Measurements from ENCODE around the gene FAM221A. TPM values are rescaled to one million over a fixed set of nuclear protein-coding genes. Genes with fewer than 3 reads are reported as not detected.
"Not testable (repeated sequence)": the region's sequence is repeated elsewhere in the genome, so short reads cannot be mapped to it uniquely, and the experiment has no call there.

FAM221A gene
- total and polyA plus RNA-seq, 4 experiments from 2014 or later, result 4.2 to 7.3 (median 6.5) TPM

DNA sequence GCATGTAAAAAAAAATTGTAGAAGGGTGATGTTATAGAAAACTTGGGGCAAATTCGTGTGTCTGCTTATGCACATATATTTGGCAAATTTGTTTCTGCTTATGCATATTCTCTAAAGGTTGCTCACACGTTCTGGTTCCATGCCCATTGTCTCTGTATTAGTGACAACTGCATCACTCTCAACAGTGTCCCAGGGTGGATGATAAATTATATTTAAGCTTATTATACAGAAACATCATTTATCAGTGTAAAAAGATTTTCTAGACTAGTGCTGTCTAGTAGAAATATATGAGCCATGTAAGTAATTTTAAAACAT lies 34.1 kb downstream of the FAM221A start:
- H3K4me1 Mint-ChIP-seq, result no peaks in the 10 kb centered on the region
- no peaks in the 10 kb centered on the region for H3K9me3 Mint-ChIP-seq
- H3K27me3 Mint-ChIP-seq, result no peaks in the 10 kb centered on the region
- Histone ChIP-seq H3K27me3 (ENCODE audit: insufficient read depth, low read length) (no peaks in the 10 kb centered on the region), H3K9me3 (ENCODE audit: control insufficient read depth in 1 of 2, low read length in 2 of 2) (no peaks in the 10 kb centered on the region), H3K4me1 (ENCODE audit: insufficient read depth, low read length) (no peaks in the 10 kb centered on the region), H3K27ac (ENCODE audit: low read depth, low read length) (no peak overlapping the region), H3K36me3 (ENCODE audit: insufficient read depth, low read length) (no peaks in the 10 kb centered on the region), H3K4me3 (ENCODE audit: low read length in 2 of 2) (no peak overlapping the region)
- no peak overlapping the region for H3K27ac Mint-ChIP-seq
- H3K4me3 Mint-ChIP-seq, result no peak overlapping the region
- ChIA-PET POLR2A (ENCODE audit: partially characterized antibody) (no interaction called here), CTCF (ENCODE audit: partially characterized antibody) (interaction anchor here (1.1 to 3.4 kb wide), 8 partner anchors 15 to 442 kb away, joined by 3 to 25 read pairs (median 8); no protein-coding TSS in a partner anchor)
- no peaks in the 10 kb centered on the region for H3K36me3 Mint-ChIP-seq
- intact Hi-C loops (cut with micrococcal nuclease), result loop anchor here (5.0 to 10.0 kb wide), 3 partner anchors 357 to 953 kb away; no protein-coding TSS in a partner anchor
- DNase-seq, result no peak

GRCh38 chr7:23714579-23714978 lies 34.6 kb downstream of the FAM221A start:
- intact Hi-C loops (cut with micrococcal nuclease), result loop anchor here (5.0 to 10.0 kb wide), 3 partner anchors 357 to 953 kb away; no protein-coding TSS in a partner anchor
- H3K4me1 Mint-ChIP-seq, result no peaks in the 10 kb centered on the region
- POLR2A ChIA-PET (ENCODE audit: partially characterized antibody), result no interaction called here

GRCh38 chr7:23715099-23715498 lies 35.1 kb downstream of the FAM221A start:
- CTCF ChIA-PET (ENCODE audit: partially characterized antibody), result interaction anchor here (1.2 to 3.4 kb wide), 5 partner anchors 143 to 443 kb away, joined by 3 to 25 read pairs (median 8); no protein-coding TSS in a partner anchor
- POLR2A ChIA-PET (ENCODE audit: partially characterized antibody), result no interaction called here
- intact Hi-C loops (cut with micrococcal nuclease), result loop anchor here (10.0 kb wide), 1 partner anchor 630 kb away; no protein-coding TSS in a partner anchor
- H3K27me3 Mint-ChIP-seq, result no peaks in the 10 kb centered on the region
- no peak overlapping the region for H3K27ac Mint-ChIP-seq
- H3K4me3 Mint-ChIP-seq, result no peak overlapping the region
- no peaks in the 10 kb centered on the region for H3K4me1 Mint-ChIP-seq
- Histone ChIP-seq H3K9me3 (ENCODE audit: control insufficient read depth in 1 of 2, low read length in 2 of 2) (no peaks in the 10 kb centered on the region), H3K27me3 (ENCODE audit: insufficient read depth, low read length) (no peaks in the 10 kb centered on the region), H3K36me3 (ENCODE audit: insufficient read depth, low read length) (no peaks in the 10 kb centered on the region), H3K4me1 (ENCODE audit: insufficient read depth, low read length) (no peaks in the 10 kb centered on the region), H3K27ac (ENCODE audit: low read depth, low read length) (no peak overlapping the region), H3K4me3 (ENCODE audit: low read length in 2 of 2) (no peak overlapping the region)
- H3K9me3 Mint-ChIP-seq, result no peaks in the 10 kb centered on the region
- no peak for DNase-seq
- no peaks in the 10 kb centered on the region for H3K36me3 Mint-ChIP-seq

More at GRCh38 chr7:23714579-23714978, 34.6 kb downstream of the FAM221A start:
- H3K27me3 ChIP-seq (ENCODE audit: insufficient read depth, low read length), result no peaks in the 10 kb centered on the region
- H3K36me3 Mint-ChIP-seq, result no peaks in the 10 kb centered on the region
- no peaks in the 10 kb centered on the region for H3K36me3 ChIP-seq (ENCODE audit: insufficient read depth, low read length)
- CTCF ChIA-PET (ENCODE audit: partially characterized antibody), result interaction anchor here (1.1 to 3.4 kb wide), 9 partner anchors 15 to 443 kb away, joined by 3 to 25 read pairs (median 8); no protein-coding TSS in a partner anchor
- no peaks in the 10 kb centered on the region for H3K4me1 ChIP-seq (ENCODE audit: insufficient read depth, low read length)
- no peaks in the 10 kb centered on the region for H3K27me3 Mint-ChIP-seq
- H3K4me3 ChIP-seq (ENCODE audit: low read length in 2 of 2), result no peak overlapping the region
- H3K9me3 ChIP-seq (ENCODE audit: control insufficient read depth in 1 of 2, low read length in 2 of 2), result no peaks in the 10 kb centered on the region
- H3K27ac Mint-ChIP-seq, result no peak overlapping the region
- H3K4me3 Mint-ChIP-seq, result no peak overlapping the region
- no peak overlapping the region for H3K27ac ChIP-seq (ENCODE audit: low read depth, low read length)
- DNase-seq, result no peak
- H3K9me3 Mint-ChIP-seq, result no peaks in the 10 kb centered on the region

GRCh38 chr7:23717788-23718187 lies 37.8 kb downstream of the FAM221A start:
- intact Hi-C loops (cut with micrococcal nuclease), result loop anchor here (10.0 kb wide), 1 partner anchor 633 kb away; no protein-coding TSS in a partner anchor
- H3K36me3 ChIP-seq (ENCODE audit: insufficient read depth, low read length), result no peaks in the 10 kb centered on the region
- H3K4me1 ChIP-seq (ENCODE audit: insufficient read depth, low read length), result no peaks in the 10 kb centered on the region
- H3K4me3 ChIP-seq (ENCODE audit: low read length in 2 of 2), result no peak overlapping the region
- Mint-ChIP-seq H3K27me3 (no peaks in the 10 kb centered on the region), H3K27ac (no peak overlapping the region), H3K4me1 (no peaks in the 10 kb centered on the region), H3K9me3 (no peaks in the 10 kb centered on the region), H3K36me3 (no peaks in the 10 kb centered on the region), H3K4me3 (no peak overlapping the region)
- CTCF ChIA-PET (ENCODE audit: partially characterized antibody), result interaction anchor here (1.0 to 1.9 kb wide), 3 partner anchors 21 to 171 kb away, joined by 4 to 6 read pairs (median 5); no protein-coding TSS in a partner anchor
- POLR2A ChIA-PET (ENCODE audit: partially characterized antibody), result no interaction called here
- H3K27me3 ChIP-seq (ENCODE audit: insufficient read depth, low read length), result no peaks in the 10 kb centered on the region
- no peak for DNase-seq
- no peak overlapping the region for H3K27ac ChIP-seq (ENCODE audit: low read depth, low read length)
- H3K9me3 ChIP-seq (ENCODE audit: control insufficient read depth in 1 of 2, low read length in 2 of 2), result no peaks in the 10 kb centered on the region

- H3K27ac Mint-ChIP-seq, result peak overlapping the region in 1 of 7 donors; percentile 44
- intact Hi-C loops (cut with micrococcal nuclease), result no loop called here
- no peaks in the 10 kb centered on the region for H3K27me3 Mint-ChIP-seq
- Histone ChIP-seq H3K27ac (ENCODE audit: low read depth, low read length) (no peak overlapping the region), H3K36me3 (ENCODE audit: insufficient read depth, low read length) (no peaks in the 10 kb centered on the region), H3K4me3 (ENCODE audit: low read length in 2 of 2) (no peak overlapping the region), H3K27me3 (ENCODE audit: insufficient read depth, low read length) (no peaks in the 10 kb centered on the region), H3K4me1 (ENCODE audit: insufficient read depth, low read length) (no peaks in the 10 kb centered on the region), H3K9me3 (ENCODE audit: control insufficient read depth in 1 of 2, low read length in 2 of 2) (no peaks in the 10 kb centered on the region)
- H3K4me3 Mint-ChIP-seq, result no peak overlapping the region
- DNase-seq, result no peak
- CTCF ChIA-PET (ENCODE audit: partially characterized antibody), result interaction anchor here (0.8 to 2.9 kb wide), 3 partner anchors 10 to 449 kb away, joined by 3 to 9 read pairs (median 5); no protein-coding TSS in a partner anchor
- H3K36me3 Mint-ChIP-seq, result no peaks in the 10 kb centered on the region
- H3K9me3 Mint-ChIP-seq, result no peaks in the 10 kb centered on the region
- POLR2A ChIA-PET (ENCODE audit: partially characterized antibody), result no interaction called here
- no peaks in the 10 kb centered on the region for H3K4me1 Mint-ChIP-seq
Measured at GRCh38 chr7:23721456-23721855, 41.5 kb downstream of the FAM221A start.

DNA sequence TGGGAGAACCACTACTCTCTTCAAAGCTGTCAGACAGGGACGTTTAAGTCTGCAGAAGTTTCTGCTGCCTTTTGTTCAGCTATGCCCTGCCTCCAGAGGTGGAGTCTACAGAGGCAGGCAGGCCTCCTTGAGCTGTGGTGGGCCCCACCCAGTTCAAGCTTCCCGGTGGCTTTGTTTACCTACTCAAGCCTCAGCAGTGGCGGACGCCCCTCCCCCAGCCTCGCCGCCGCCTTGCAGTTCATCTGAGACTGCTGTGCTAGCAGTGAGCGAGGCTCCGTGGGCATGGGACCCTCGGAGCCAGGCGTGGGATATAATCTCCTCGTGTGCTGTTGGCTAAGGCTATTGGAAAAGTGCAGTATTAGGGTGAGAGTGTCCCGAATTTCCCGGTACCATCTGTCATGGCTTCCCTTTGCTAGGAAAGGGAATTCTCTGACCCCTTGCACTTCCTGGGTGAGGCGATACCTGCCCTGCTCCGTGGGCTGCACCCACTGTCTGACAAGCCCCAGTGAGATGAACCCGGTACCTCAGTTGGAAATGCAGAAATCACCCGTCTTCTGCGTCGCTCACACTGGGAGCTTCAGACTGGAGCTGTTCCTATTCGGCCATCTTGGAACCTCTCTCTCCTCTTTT lies 42.7 kb downstream of the FAM221A start:
- Mint-ChIP-seq H3K4me3 (peak overlapping the region in 1 of 8 donors; percentile 26), H3K27ac (peak overlapping the region in 2 of 7 donors; percentile 22 to 42)
- H3K27me3 ChIP-seq (ENCODE audit: insufficient read depth, low read length); H3K9me3 ChIP-seq (ENCODE audit: control insufficient read depth in 1 of 2, low read length in 2 of 2); H3K27me3 Mint-ChIP-seq; POLR2A ChIA-PET (ENCODE audit: partially characterized antibody); intact Hi-C loops (cut with micrococcal nuclease); DNase-seq; H3K27ac ChIP-seq (ENCODE audit: low read depth, low read length); H3K4me3 ChIP-seq (ENCODE audit: low read length in 2 of 2); H3K4me1 ChIP-seq (ENCODE audit: insufficient read depth, low read length); H3K9me3 Mint-ChIP-seq; H3K36me3 ChIP-seq (ENCODE audit: insufficient read depth, low read length); H3K4me1 Mint-ChIP-seq; H3K36me3 Mint-ChIP-seq: not testable (repeated sequence)
- CTCF ChIA-PET (ENCODE audit: partially characterized antibody), result interaction anchor here (2.1 to 2.9 kb wide), 2 partner anchors 25 to 26 kb away, joined by 7 to 9 read pairs; no protein-coding TSS in a partner anchor

DNA sequence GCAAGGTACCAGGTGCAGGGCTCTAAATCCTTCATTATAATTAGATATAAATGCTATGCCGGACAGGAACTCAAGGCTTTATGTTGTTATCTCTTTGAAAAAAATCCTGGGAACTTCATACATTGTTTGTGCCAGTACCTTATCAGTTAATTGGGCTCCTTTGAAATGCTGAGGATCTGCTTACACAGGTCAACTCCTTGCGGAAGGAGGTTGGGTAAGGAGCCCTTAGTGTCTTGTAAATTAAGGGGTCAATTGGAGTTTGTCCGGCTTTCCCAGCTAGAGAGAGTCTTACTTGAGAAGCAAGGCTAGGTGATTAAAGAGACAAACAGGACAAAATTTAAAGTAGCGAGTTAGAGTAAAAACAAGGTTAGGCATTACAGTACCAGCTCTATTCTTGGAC lies 44.1 kb downstream of the FAM221A start:
- H3K4me3 Mint-ChIP-seq, result not testable (repeated sequence)

More for the DNA sequence above, 44.1 kb downstream of the FAM221A start:
- H3K27ac Mint-ChIP-seq; DNase-seq; H3K27ac ChIP-seq (ENCODE audit: low read depth, low read length); H3K36me3 Mint-ChIP-seq; H3K27me3 Mint-ChIP-seq; H3K4me1 ChIP-seq (ENCODE audit: insufficient read depth, low read length); H3K4me1 Mint-ChIP-seq; H3K9me3 ChIP-seq (ENCODE audit: control insufficient read depth in 1 of 2, low read length in 2 of 2); H3K36me3 ChIP-seq (ENCODE audit: insufficient read depth, low read length); intact Hi-C loops (cut with micrococcal nuclease); H3K27me3 ChIP-seq (ENCODE audit: insufficient read depth, low read length); POLR2A ChIA-PET (ENCODE audit: partially characterized antibody); H3K9me3 Mint-ChIP-seq; H3K4me3 ChIP-seq (ENCODE audit: low read length in 2 of 2): not testable (repeated sequence)
- CTCF ChIA-PET (ENCODE audit: partially characterized antibody), result interaction anchor here (2.1 kb wide), 1 partner anchor 27 kb away, joined by 7 read pairs; no protein-coding TSS in a partner anchor
